Ascending aorta (tissue), 2 donors: Measurements from ENCODE around the gene CYBA. TPM values are rescaled to one million over a fixed set of nuclear protein-coding genes. Genes with fewer than 3 reads are reported as not detected.

Experiments
- DNase-seq, 2 donors: peaks; one replicate each; pipeline ENCODE4 v3.0.0-alpha.2; 2019; ENCODE audit warnings: low spot score in 2 of 2
- H3K27ac ChIP-seq, 2 donors: fragments of 200-600 bp; sonication (generic); one replicate each; pipeline ENCODE4 v1.5.1; 2016 to 2017; ENCODE audit warnings: mild to moderate bottlenecking in 1 of 2
- H3K27me3 ChIP-seq: fragments of 200-600 bp; sonication (generic); one replicate; pipeline ENCODE4 v1.5.1; 2017
- H3K36me3 ChIP-seq, 2 donors: fragments of 200-600 bp; sonication (generic); one replicate each; pipeline ENCODE4 v1.5.1; 2016
- H3K4me1 ChIP-seq, 2 donors: fragments of 200-600 bp; sonication (generic); one replicate each; pipeline ENCODE4 v1.5.1; 2016 to 2017; ENCODE audit warnings: mild to moderate bottlenecking in 1 of 2
- H3K4me3 ChIP-seq, 2 donors: fragments of 200-600 bp; sonication (generic); one replicate each; pipeline ENCODE4 v1.5.1; 2016 to 2017; ENCODE audit warnings: mild to moderate bottlenecking in 1 of 2
- H3K9me3 ChIP-seq, 2 donors: fragments of 200-600 bp; sonication (generic); one replicate each; pipeline ENCODE4 v1.5.1; 2016
- intact Hi-C: fragments of 100-400 bp; cut with DNase I; formaldehyde crosslinking; loops from one replicate; pipeline ENCODE4 v1.15.1; 2023
- total RNA-seq: library from RNA; depleted of rRNA; stranded (reverse); fragments of >200 nt; gene quantifications from one replicate; pipeline ENCODE4 v1.1.0, GENCODE V29; 2016
- TF ChIP-seq, protein P1 (sequence below), 3 experiments: fragments of 200-600 bp in 2 of 3; fragments of 450-650 bp in 1 of 3; sonication (generic) in 2 of 3; IDR thresholded peaks; one replicate each; pipeline ENCODE4 v1.5.1; 2016 to 2019; ENCODE audit warnings: antibody characterized with exemption in 3 of 3, mild to moderate bottlenecking in 1 of 3, moderate library complexity in 1 of 3

Gene CYBA
- total RNA-seq, 1 donor from 2014 or later: 361 TPM

GRCh38 chr16:88678224-88678979, 27.5 kb upstream of the CYBA start:
- H3K27me3 ChIP-seq: peaks cover 7% of the 10 kb centered on the region
- no peak for DNase-seq

GRCh38 chr16:88677721-88678120, 26.9 kb upstream of the CYBA start:
- Histone ChIP-seq H3K27me3 (peaks cover 7% of the 10 kb centered on the region), H3K4me1 (no peaks in the 10 kb centered on the region), H3K9me3 (no peaks in the 10 kb centered on the region), H3K36me3 (no peaks in the 10 kb centered on the region), H3K4me3 (no peak overlapping the region), H3K27ac (no peak overlapping the region)
- TF ChIP-seq, protein P1, sequence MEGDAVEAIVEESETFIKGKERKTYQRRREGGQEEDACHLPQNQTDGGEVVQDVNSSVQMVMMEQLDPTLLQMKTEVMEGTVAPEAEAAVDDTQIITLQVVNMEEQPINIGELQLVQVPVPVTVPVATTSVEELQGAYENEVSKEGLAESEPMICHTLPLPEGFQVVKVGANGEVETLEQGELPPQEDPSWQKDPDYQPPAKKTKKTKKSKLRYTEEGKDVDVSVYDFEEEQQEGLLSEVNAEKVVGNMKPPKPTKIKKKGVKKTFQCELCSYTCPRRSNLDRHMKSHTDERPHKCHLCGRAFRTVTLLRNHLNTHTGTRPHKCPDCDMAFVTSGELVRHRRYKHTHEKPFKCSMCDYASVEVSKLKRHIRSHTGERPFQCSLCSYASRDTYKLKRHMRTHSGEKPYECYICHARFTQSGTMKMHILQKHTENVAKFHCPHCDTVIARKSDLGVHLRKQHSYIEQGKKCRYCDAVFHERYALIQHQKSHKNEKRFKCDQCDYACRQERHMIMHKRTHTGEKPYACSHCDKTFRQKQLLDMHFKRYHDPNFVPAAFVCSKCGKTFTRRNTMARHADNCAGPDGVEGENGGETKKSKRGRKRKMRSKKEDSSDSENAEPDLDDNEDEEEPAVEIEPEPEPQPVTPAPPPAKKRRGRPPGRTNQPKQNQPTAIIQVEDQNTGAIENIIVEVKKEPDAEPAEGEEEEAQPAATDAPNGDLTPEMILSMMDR (IDR thresholded peaks at IDR 0.05): no peak
- DNase-seq: no peak
- intact Hi-C loops: no loop called here

More at GRCh38 chr16:88678224-88678979, 27.5 kb upstream of the CYBA start:
- Histone ChIP-seq H3K4me1 (no peaks in the 10 kb centered on the region), H3K27ac (no peak overlapping the region), H3K4me3 (no peak overlapping the region), H3K36me3 (no peaks in the 10 kb centered on the region), H3K9me3 (no peaks in the 10 kb centered on the region)
- TF ChIP-seq, protein P1 (IDR thresholded peaks at IDR 0.05): no peak
- intact Hi-C loops: no loop called here

DNA sequence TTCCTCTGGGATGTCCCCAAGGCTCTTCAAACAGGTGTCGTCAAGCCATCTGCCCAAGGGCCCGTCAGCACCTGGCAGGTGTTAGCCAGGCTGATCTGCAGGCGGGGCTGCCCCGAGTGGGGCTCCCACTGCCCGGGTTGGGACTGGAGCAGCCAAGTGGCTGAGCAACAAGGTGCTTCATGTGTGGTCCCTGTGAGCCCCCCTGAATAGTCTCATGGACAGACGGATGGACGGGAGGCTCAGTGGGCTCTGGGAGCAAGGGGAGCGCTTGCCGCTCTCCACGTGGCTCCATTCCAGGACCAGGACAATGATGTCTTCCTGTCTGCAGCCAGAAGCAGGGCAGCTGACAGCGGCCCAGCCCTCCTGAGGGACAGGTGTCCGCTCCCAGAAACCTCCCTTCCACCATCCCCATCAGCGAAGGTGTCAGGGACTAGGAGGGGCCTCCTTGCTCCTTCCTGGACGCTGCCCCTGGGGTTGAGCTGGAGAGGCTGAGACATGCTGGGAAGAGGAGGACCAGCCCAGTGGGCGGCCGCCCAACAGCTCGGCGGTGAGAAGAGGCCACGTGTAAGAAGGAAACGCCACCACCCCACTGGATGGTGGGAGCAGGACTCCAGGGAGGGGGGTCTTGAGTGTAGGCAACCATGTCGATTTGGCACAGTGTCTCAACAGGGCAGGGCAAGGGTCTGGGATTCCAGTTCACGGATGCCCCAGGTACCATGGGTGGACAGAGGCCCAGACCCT, 25.8 kb upstream of the CYBA start:
- H3K27ac ChIP-seq: no peak overlapping the region
- no peaks in the 10 kb centered on the region for H3K4me1 ChIP-seq
- TF ChIP-seq, protein P1 (IDR thresholded peaks at IDR 0.05): no peak
- DNase-seq: no peak
- peaks cover 7% of the 10 kb centered on the region for H3K27me3 ChIP-seq
- H3K9me3 ChIP-seq: no peaks in the 10 kb centered on the region
- no peak overlapping the region for H3K4me3 ChIP-seq
- no peaks in the 10 kb centered on the region for H3K36me3 ChIP-seq
- intact Hi-C loops: no loop called here

DNA sequence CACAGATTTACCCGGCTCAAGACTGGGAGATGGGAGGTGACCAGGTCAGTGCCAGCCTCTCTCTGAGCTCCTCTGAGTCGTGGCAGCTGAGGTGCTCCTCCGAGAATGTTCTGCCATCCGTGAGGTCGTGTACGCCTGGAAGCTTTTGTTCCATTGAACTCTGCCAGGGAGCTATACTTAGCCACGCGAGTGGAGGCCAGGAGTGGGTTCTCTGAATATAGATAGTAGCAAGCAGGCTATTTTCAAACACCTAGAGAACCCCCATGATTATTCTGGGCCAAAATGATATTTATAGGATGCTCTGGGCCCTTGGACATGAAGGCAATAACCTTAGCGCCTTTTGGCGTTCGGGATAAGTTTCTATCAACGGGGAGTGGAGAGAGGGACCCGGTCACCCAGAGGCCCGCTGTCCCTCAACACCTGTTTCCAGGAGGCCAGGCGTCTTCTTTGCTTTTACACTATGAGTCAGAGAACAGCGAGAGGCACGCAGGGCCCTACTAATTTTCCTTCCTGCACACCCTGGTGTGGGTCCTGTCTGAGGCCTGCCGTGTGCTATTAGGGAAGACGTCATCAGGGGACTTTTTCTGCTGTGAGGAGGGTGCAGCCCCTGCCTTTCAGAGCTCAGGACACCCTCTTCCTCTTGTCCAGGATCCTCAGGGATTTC, 23.0 kb upstream of the CYBA start:
- Histone ChIP-seq H3K27me3 (peaks cover 7% of the 10 kb centered on the region), H3K4me3 (no peak overlapping the region), H3K9me3 (no peaks in the 10 kb centered on the region), H3K27ac (no peak overlapping the region), H3K36me3 (no peaks in the 10 kb centered on the region), H3K4me1 (no peaks in the 10 kb centered on the region)
- DNase-seq: no peak
- TF ChIP-seq, protein P1 (IDR thresholded peaks at IDR 0.05): no peak
- intact Hi-C loops: no loop called here

DNA sequence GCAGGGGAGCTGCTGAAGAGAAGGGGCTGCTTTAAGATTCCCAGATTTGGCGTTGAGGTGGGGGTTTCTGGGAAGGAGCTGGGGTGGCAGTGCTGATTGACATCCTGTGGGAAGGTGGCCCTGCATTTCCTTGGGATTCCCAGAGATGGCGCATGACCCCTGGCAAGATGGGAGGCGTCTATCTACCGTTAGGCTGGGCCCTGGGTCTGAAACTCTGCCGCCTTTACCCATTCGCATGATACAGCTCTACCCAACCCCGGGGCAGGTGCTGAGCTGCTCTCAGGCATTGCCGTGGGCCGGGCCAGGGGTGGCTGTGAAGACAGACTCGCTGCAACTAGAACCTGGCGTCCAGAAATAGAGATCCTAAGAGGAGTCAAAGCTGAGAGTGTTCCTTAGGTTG, 21.9 kb upstream of the CYBA start:
- Histone ChIP-seq H3K36me3 (no peaks in the 10 kb centered on the region), H3K4me3 (no peak overlapping the region), H3K9me3 (no peaks in the 10 kb centered on the region), H3K27ac (no peak overlapping the region), H3K4me1 (no peaks in the 10 kb centered on the region), H3K27me3 (peaks cover under 1% of the 10 kb centered on the region)
- intact Hi-C loops: no loop called here
- no peak for DNase-seq
- TF ChIP-seq, protein P1 (IDR thresholded peaks at IDR 0.05): no peak
